IMR-90 (cell line): ENCODE data around the gene HSPG2. TPM values are rescaled to one million over a fixed set of nuclear protein-coding genes. Genes with fewer than 3 reads are reported as not detected.

Source experiments
- ATAC-seq: fragments of 200-7000 bp; cut with Tn5 transposase; 2 replicates; pipeline ENCODE4 v1.9.1; 2020; ENCODE audit warnings: low read depth, mild to moderate bottlenecking, moderate library complexity
- BruUV-seq: library from RNA; stranded (reverse); fragments of 400-500 nt; replicated peaks from 2 replicates; lab custom pipeline; 2021; lab: Mats Ljungman, UMichigan
- CTCF ChIA-PET: fragments of 300-600 bp; formaldehyde crosslinking; extraction: SDS; loops from one replicate; lab custom pipeline; 2021; ENCODE audit warnings: antibody characterized with exemption; lab: Yijun Ruan, JAX
- POLR2A ChIA-PET: fragments of 300-600 bp; sonication (Branson Sonifier 250); formaldehyde crosslinking; loops from one replicate; lab custom pipeline; 2022; ENCODE audit warnings: antibody characterized with exemption; ENCODE audit not compliant: unreplicated experiment; lab: Charles Lee
- DNase-seq: peaks from one replicate; pipeline ENCODE4 v3.0.0; 2013
- H2AFZ ChIP-seq: replicated peaks from 2 replicates; pipeline ENCODE3; 2013; ENCODE audit warnings: low read length, mild to moderate bottlenecking; ENCODE audit not compliant: poor library complexity
- H2AK5ac ChIP-seq: 2 replicates; pipeline ENCODE4 v1.6.1; 2013; ENCODE audit warnings: low read depth, low read length, inconsistent platforms
- H2AK9ac ChIP-seq: replicated peaks from 2 replicates; pipeline ENCODE3; 2013; ENCODE audit warnings: mild to moderate bottlenecking, low read depth, low read length, moderate library complexity; ENCODE audit not compliant: poor library complexity
- H2BK120ac ChIP-seq: 2 replicates; pipeline ENCODE4 v1.6.1; 2013; ENCODE audit warnings: low read depth, low read length, inconsistent platforms
- H2BK15ac ChIP-seq: 3 replicates; pipeline ENCODE4 v1.6.1; 2013; ENCODE audit warnings: low read depth, low read length, inconsistent platforms
- H2BK20ac ChIP-seq: 2 replicates; pipeline ENCODE4 v1.6.1; 2013; ENCODE audit warnings: low read depth, mild to moderate bottlenecking, inconsistent platforms, low read length, moderate library complexity
- H2BK5ac ChIP-seq: 2 replicates; pipeline ENCODE4 v1.6.1; 2013; ENCODE audit warnings: mild to moderate bottlenecking, low read depth, low read length, inconsistent platforms; ENCODE audit not compliant: poor library complexity, severe bottlenecking
- H3K14ac ChIP-seq: replicated peaks from 2 replicates; pipeline ENCODE4 v1.6.1; 2013; ENCODE audit warnings: low read depth, low read length, inconsistent platforms
- H3K18ac ChIP-seq: 2 replicates; pipeline ENCODE4 v1.6.1; 2013; ENCODE audit warnings: low read depth, low read length, control low read depth
- H3K23ac ChIP-seq: 2 replicates; pipeline ENCODE4 v1.6.1; 2013; ENCODE audit warnings: low read depth, low read length, inconsistent platforms
- H3K27ac ChIP-seq: 2 replicates; pipeline ENCODE4 v1.5.1; 2013; ENCODE audit warnings: mild to moderate bottlenecking, control low read depth, low read length; ENCODE audit not compliant: insufficient read depth
- H3K27me3 ChIP-seq: 2 replicates; pipeline ENCODE4 v1.6.1; 2013; ENCODE audit warnings: low read length; ENCODE audit not compliant: control insufficient read depth, insufficient read depth
- H3K36me3 ChIP-seq: 2 replicates; pipeline ENCODE4 v1.6.1; 2013; ENCODE audit warnings: low read length, mixed read lengths; ENCODE audit not compliant: control insufficient read depth, insufficient read depth
- H3K4ac ChIP-seq: 2 replicates; pipeline ENCODE4 v1.6.1; 2013; ENCODE audit warnings: low read depth, low read length, inconsistent platforms
- H3K4me1 ChIP-seq: 2 replicates; pipeline ENCODE4 v1.6.1; 2013; ENCODE audit warnings: low read length, mixed read lengths; ENCODE audit not compliant: control insufficient read depth, insufficient read depth
- H3K4me2 ChIP-seq: 2 replicates; pipeline ENCODE4 v1.6.1; 2013; ENCODE audit warnings: low read depth, mild to moderate bottlenecking, control low read depth, low read length, moderate library complexity
- H3K4me3 ChIP-seq: 2 replicates; pipeline ENCODE4 v1.5.1; 2013; ENCODE audit warnings: low read depth, mild to moderate bottlenecking, control low read depth, low read length, moderate library complexity; ENCODE audit not compliant: insufficient read depth
- H3K56ac ChIP-seq: 2 replicates; pipeline ENCODE4 v1.6.1; 2013; ENCODE audit warnings: low read length, inconsistent platforms; ENCODE audit not compliant: insufficient read depth; ENCODE audit errors: extremely low read depth
- H3K79me1 ChIP-seq, 2 experiments: 2 replicates each; pipeline ENCODE4 v1.6.1; 2013; ENCODE audit warnings: low read length in 2 of 2, inconsistent platforms in 1 of 2, low read depth in 1 of 2
- H3K9ac ChIP-seq: 2 replicates; pipeline ENCODE4 v1.6.1; 2013; ENCODE audit warnings: low read depth, low read length, control low read depth
- H3K9me1 ChIP-seq: 2 replicates; pipeline ENCODE4 v1.6.1; 2013; ENCODE audit warnings: low read length, inconsistent platforms; ENCODE audit not compliant: insufficient read depth
- H3K9me3 ChIP-seq: 2 replicates; pipeline ENCODE4 v1.6.1; 2013; ENCODE audit warnings: low read length; ENCODE audit not compliant: control insufficient read depth, insufficient read depth
- H4K20me1 ChIP-seq: 2 replicates; pipeline ENCODE4 v1.6.1; 2013; ENCODE audit warnings: low read length, inconsistent platforms; ENCODE audit not compliant: insufficient read depth
- H4K5ac ChIP-seq: 2 replicates; pipeline ENCODE4 v1.6.1; 2013; ENCODE audit warnings: mild to moderate bottlenecking, low read depth, low read length, control low read depth
- H4K8ac ChIP-seq, 2 experiments: 2 replicates each; pipeline ENCODE4 v1.6.1; 2013; ENCODE audit warnings: low read depth in 2 of 2, low read length in 2 of 2, control low read depth in 1 of 2, inconsistent platforms in 1 of 2
- H4K91ac ChIP-seq: 2 replicates; pipeline ENCODE4 v1.6.1; 2013; ENCODE audit warnings: low read depth, low read length, inconsistent platforms; ENCODE audit not compliant: insufficient read depth
- POLR2A ChIP-seq: IDR thresholded peaks from 2 replicates; pipeline ENCODE4 v1.6.1; 2012; ENCODE audit warnings: mild to moderate bottlenecking, low read depth, low read length
- WGBS, 2 experiments: methylation state at CpG; one replicate each; pipeline versions ENCODE4 v1.1.5 to v1.1.7; 2013; ENCODE audit warnings: missing lambda C conversion rate in 2 of 2; ENCODE audit not compliant: insufficient read length in 1 of 2; ENCODE audit errors: extremely low coverage in 2 of 2; 5-methylcytosine and 5-hydroxymethylcytosine counted together
- dilution Hi-C: fragments of 300-500 bp; cut with HindIII; formaldehyde crosslinking; loops from one replicate; pipeline ENCODE4 v1.14.3; 2018; ENCODE audit warnings: low sequenced_read_pairs; ENCODE audit not compliant: unreplicated experiment
- in situ Hi-C: fragments of 300-500 bp; cut with MboI; formaldehyde crosslinking; loops from 3 replicates; pipeline ENCODE4 v1.14.3; 2019; ENCODE audit warnings: low sequenced_read_pairs, inconsistent platforms, mixed read lengths
- intact Hi-C: fragments of 100-400 bp; cut with micrococcal nuclease; formaldehyde crosslinking; loops from 2 replicates; pipeline ENCODE4 v1.10.0; 2022
- polyA plus RNA-seq, 3 experiments: library from polyadenylated mRNA; depleted of rRNA; stranded (reverse); fragments of >200 nt; gene quantifications; 2 replicates each; pipeline ENCODE4 v1.2.3, GENCODE V29; 2012; ENCODE audit warnings: low replicate concordance in 1 of 3
- total RNA-seq: library from RNA; depleted of rRNA; stranded (reverse); fragments of >200 nt; gene quantifications from 2 replicates; pipeline ENCODE4 v1.2.3, GENCODE V29; 2012
- TF ChIP-seq, protein P1 (sequence below): fragments of 150-350 bp; IDR thresholded peaks from 2 replicates; pipeline ENCODE4 v1.6.1; 2016; ENCODE audit warnings: low read depth, mild to moderate bottlenecking, low read length, moderate library complexity, borderline replicate concordance

Gene HSPG2
- total and polyA plus RNA-seq, 2 of the 4 experiments (the other 2 are of a cell fraction): 15.8 to 94.0 TPM

DNA sequence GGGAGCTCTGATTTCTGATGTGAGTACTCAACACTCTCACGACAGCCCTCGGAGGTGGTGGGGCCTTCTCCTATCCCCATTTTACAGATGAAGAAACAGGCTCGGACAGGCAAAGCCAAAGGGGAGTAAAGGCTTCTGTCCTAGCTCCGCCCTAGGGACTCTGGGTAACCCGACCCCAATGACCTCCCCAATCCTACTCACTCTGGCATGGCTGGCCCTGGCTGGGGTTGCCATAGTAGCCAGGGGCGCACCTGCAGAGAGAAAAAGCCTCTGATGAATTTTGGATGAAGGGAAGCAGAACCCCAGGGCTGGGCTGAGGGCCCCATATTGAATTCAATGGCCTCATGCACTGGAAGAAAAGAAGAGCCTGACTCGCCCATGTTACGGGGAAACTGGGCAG, 63.9 kb downstream of the HSPG2 start:
- TF ChIP-seq, protein P1, sequence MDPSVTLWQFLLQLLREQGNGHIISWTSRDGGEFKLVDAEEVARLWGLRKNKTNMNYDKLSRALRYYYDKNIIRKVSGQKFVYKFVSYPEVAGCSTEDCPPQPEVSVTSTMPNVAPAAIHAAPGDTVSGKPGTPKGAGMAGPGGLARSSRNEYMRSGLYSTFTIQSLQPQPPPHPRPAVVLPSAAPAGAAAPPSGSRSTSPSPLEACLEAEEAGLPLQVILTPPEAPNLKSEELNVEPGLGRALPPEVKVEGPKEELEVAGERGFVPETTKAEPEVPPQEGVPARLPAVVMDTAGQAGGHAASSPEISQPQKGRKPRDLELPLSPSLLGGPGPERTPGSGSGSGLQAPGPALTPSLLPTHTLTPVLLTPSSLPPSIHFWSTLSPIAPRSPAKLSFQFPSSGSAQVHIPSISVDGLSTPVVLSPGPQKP: no peak
- TF ChIP-seq POLR2A: no peak
- Histone ChIP-seq H3K56ac (no peak overlapping the region), H4K20me1 (peaks cover 15% of the 10 kb centered on the region), H3K79me1 (peaks cover 4 to 27% of the 10 kb centered on the region in 2 experiments; a peak in 3 of 4 replicates), H3K9me3 (no peaks in the 10 kb centered on the region), H3K9me1 (peaks cover 20% of the 10 kb centered on the region), H4K5ac (no peak overlapping the region), H3K36me3 (peaks cover 69% of the 10 kb centered on the region), H3K4me1 (peaks cover 11% of the 10 kb centered on the region), H3K14ac (no peak overlapping the region), H3K9ac (no peak overlapping the region), H2BK5ac (no peak overlapping the region), H3K18ac (no peak overlapping the region), H3K27ac (no peak overlapping the region), H3K4me3 (no peak overlapping the region), H2BK120ac (no peak overlapping the region), H4K8ac (no peak overlapping the region), H3K23ac (no peak overlapping the region), H2BK15ac (no peak overlapping the region), H3K4ac (no peak overlapping the region), H4K91ac (no peak overlapping the region), H2BK20ac (no peak overlapping the region), H2AK5ac (no peak overlapping the region), H3K27me3 (no peaks in the 10 kb centered on the region), H3K4me2 (no peak overlapping the region), H2AFZ (no peak overlapping the region), H2AK9ac (no peak overlapping the region)
- dilution Hi-C loops: no loop called here
- ATAC-seq: no peak
- WGBS, 2 experiments: 92% methylated on average over 2 of the region's 8 CpGs; no CpG with 5 or more reads in 1 of the 2 experiments
- in situ Hi-C loops: no loop called here
- no TSS peak for BruUV-seq
- POLR2A ChIA-PET: no interaction called here
- CTCF ChIA-PET: no interaction called here
- no peak for DNase-seq
- intact Hi-C loops: no loop called here
